GM12878 (cell line): Measurements from ENCODE around the gene TNFRSF11A. TPM values are rescaled to one million over a fixed set of nuclear protein-coding genes. Genes with fewer than 3 reads are reported as not detected.

Source experiments
- ATAC-seq: fragments of 200-7000 bp; cut with Tn5 transposase; 3 replicates; pipeline ENCODE4 v1.9.1; 2020; ENCODE audit warnings: mild to moderate bottlenecking, moderate library complexity
- BruUV-seq: library from RNA; stranded (reverse); fragments of 400-500 nt; replicated peaks from 2 replicates; lab custom pipeline; 2021; lab: Mats Ljungman, UMichigan
- CTCF ChIA-PET: fragments of 300-600 bp; sonication (Branson Sonifier 250); formaldehyde crosslinking; extraction: SDS; loops from one replicate; lab custom pipeline; 2021; ENCODE audit warnings: inconsistent platforms; lab: Yijun Ruan, JAX
- POLR2A ChIA-PET: fragments of 350-600 bp; formaldehyde crosslinking; extraction: SDS; loops from one replicate; lab custom pipeline; 2021; ENCODE audit warnings: inconsistent platforms; lab: Charles Lee
- RAD21 ChIA-PET: fragments of 300-600 bp; sonication (Branson Sonifier 250); formaldehyde crosslinking; loops from one replicate; lab custom pipeline; 2023; ENCODE audit warnings: antibody characterized with exemption; ENCODE audit not compliant: unreplicated experiment; lab: Charles Lee
- SMC1A ChIA-PET: fragments of 300-600 bp; sonication (Branson Sonifier 250); formaldehyde crosslinking; loops from one replicate; lab custom pipeline; 2023; ENCODE audit not compliant: unreplicated experiment, uncharacterized antibody; lab: Charles Lee
- DNase-seq: peaks from one replicate; pipeline ENCODE4 v3.0.0-alpha.2; 2011; ENCODE audit warnings: low read depth, low spot score
- FAIRE-seq: peaks from 3 replicates; lab custom pipeline; 2011; peaks lifted over from hg19 to GRCh38; lab: Jason Lieb, UNC
- H2AFZ ChIP-seq: 2 replicates; pipeline ENCODE4 v1.6.0; 2011; ENCODE audit warnings: low read depth, low read length, control low read depth; ENCODE audit not compliant: control insufficient read depth
- H3K27ac ChIP-seq: 2 replicates; pipeline ENCODE4 v1.5.1; 2011; ENCODE audit warnings: control low read depth; ENCODE audit not compliant: control insufficient read depth, insufficient read depth
- H3K27me3 ChIP-seq, 2 experiments: replicated peaks in 1 of 2; 2 replicates each; pipeline versions ENCODE4 v1.6.0 to v1.6.1; 2011; ENCODE audit warnings: low read length in 1 of 2; ENCODE audit not compliant: control insufficient read depth in 2 of 2, insufficient read depth in 2 of 2
- H3K36me3 ChIP-seq, 2 experiments: 2 replicates each; pipeline ENCODE4 v1.5.1; 2011; ENCODE audit warnings: low read length in 1 of 2; ENCODE audit not compliant: control insufficient read depth in 2 of 2, insufficient read depth in 2 of 2
- H3K4me1 ChIP-seq: 2 replicates; pipeline ENCODE4 v1.6.1; 2011; ENCODE audit warnings: mild to moderate bottlenecking, low read length, moderate library complexity, mixed read lengths; ENCODE audit not compliant: control insufficient read depth, insufficient read depth
- H3K4me2 ChIP-seq: 2 replicates; pipeline ENCODE4 v1.6.0; 2011; ENCODE audit warnings: control low read depth; ENCODE audit not compliant: control insufficient read depth, insufficient read depth
- H3K4me3 ChIP-seq: fragments of 200-600 bp; sonication (generic); 2 replicates; pipeline ENCODE4 v1.5.1; 2016
- H3K79me2 ChIP-seq: 2 replicates; pipeline ENCODE4 v1.6.0; 2011; ENCODE audit warnings: low read length; ENCODE audit not compliant: control insufficient read depth, insufficient read depth
- H3K9ac ChIP-seq: 2 replicates; pipeline ENCODE4 v1.8.0; 2011; ENCODE audit warnings: low read length, control low read depth, mixed read lengths; ENCODE audit not compliant: control insufficient read depth, insufficient read depth
- H3K9me3 ChIP-seq: replicated peaks from 3 replicates; pipeline ENCODE4 v1.5.1; 2011; ENCODE audit warnings: mild to moderate bottlenecking, low read length; ENCODE audit not compliant: control insufficient read depth, insufficient read depth
- H4K20me1 ChIP-seq: 2 replicates; pipeline ENCODE4 v1.6.0; 2011; ENCODE audit not compliant: control insufficient read depth, insufficient read depth
- BRCA1 ChIP-seq: IDR thresholded peaks from 2 replicates; pipeline ENCODE4 v1.6.1; 2011; ENCODE audit warnings: low read depth, low read length, improper control_type of control experiment
- CBFB ChIP-seq: IDR thresholded peaks from 2 replicates; pipeline ENCODE4 v1.6.1; 2016; ENCODE audit warnings: antibody characterized with exemption, low read depth
- NR2F1 ChIP-seq: fragments of 450-650 bp; conservative IDR thresholded peaks from 2 replicates; pipeline ENCODE4 v1.6.1; 2017; ENCODE audit warnings: mild to moderate bottlenecking
- SIN3A ChIP-seq: IDR thresholded peaks from 2 replicates; pipeline ENCODE4 v1.6.1; 2012; ENCODE audit warnings: low read depth, low read length, improper control_type of control experiment
- SMC3 ChIP-seq: IDR thresholded peaks from 2 replicates; pipeline ENCODE4 v1.6.1; 2011; ENCODE audit warnings: low read length, improper control_type of control experiment, borderline replicate concordance
- SUZ12 ChIP-seq: fragments of 200-600 bp; sonication (generic); IDR thresholded peaks from one replicate; pipeline ENCODE4 v1.6.1; 2018; ENCODE audit warnings: antibody characterized with exemption, mild to moderate bottlenecking; ENCODE audit not compliant: unreplicated experiment
- TCF3 ChIP-seq: IDR thresholded peaks from 2 replicates; pipeline ENCODE4 v1.6.1; 2012; ENCODE audit warnings: low read depth, mild to moderate bottlenecking, low read length, borderline replicate concordance; ENCODE audit not compliant: insufficient read depth
- YY1 ChIP-seq: IDR thresholded peaks from 2 replicates; pipeline ENCODE4 v1.6.1; 2011; ENCODE audit warnings: low read depth, mild to moderate bottlenecking, low read length
- ZNF384 ChIP-seq: IDR thresholded peaks from 2 replicates; pipeline ENCODE4 v1.6.1; 2012; ENCODE audit warnings: low read depth, mild to moderate bottlenecking, low read length, improper control_type of control experiment, borderline replicate concordance
- WGBS: methylation state at CpG from one replicate; pipeline ENCODE4 v1.1.6; 2016; ENCODE audit warnings: low lambda C conversion rate; ENCODE audit not compliant: insufficient replicate concordance, insufficient coverage; ENCODE audit errors: missing lambda C conversion rate; 5-methylcytosine and 5-hydroxymethylcytosine counted together
- in situ Hi-C: fragments of 300-500 bp; cut with MboI; formaldehyde crosslinking; loops from 9 replicates; pipeline ENCODE4 v1.14.3; 2018; ENCODE audit warnings: mixed read lengths
- intact Hi-C: fragments of 100-400 bp; cut with micrococcal nuclease; formaldehyde crosslinking; loops from one replicate; pipeline ENCODE4 v1.14.2; 2022; ENCODE audit not compliant: unreplicated experiment
- polyA plus RNA-seq, 11 experiments: library from polyadenylated mRNA; depleted of rRNA in 4 of 11; unstranded in 6 of 11; stranded (reverse) in 5 of 11; fragments of >200 nt; fragmentation: Nextera tagmentation in 4 of 11; fragmentation: Illumina TruSeq in 1 of 11; extraction: Ambion mirVana in 4 of 11; extraction: Trizol in 1 of 11; gene quantifications; 1 replicate in 1 of 11; 2 replicates in 10 of 11; pipeline versions ENCODE4 v1.2.1 to v1.2.3, GENCODE V29; 2011 to 2016; ENCODE audit warnings: inconsistent platforms in 2 of 11, missing spikeins in 2 of 11, low read depth in 1 of 11
- total RNA-seq, 4 experiments: library from RNA; depleted of rRNA in 3 of 4; stranded (reverse); fragments of >200 nt in 3 of 4; fragmentation: Illumina TruSeq in 1 of 4; extraction: Trizol in 1 of 4; gene quantifications; 2 replicates each; pipeline versions ENCODE4 v1.2.1 to v1.2.3, GENCODE V29; 2013 to 2021
- TF ChIP-seq, protein P1 (sequence below): fragments of 450-650 bp; IDR thresholded peaks from 2 replicates; pipeline ENCODE4 v1.6.1; 2016; ENCODE audit warnings: mild to moderate bottlenecking
- TF ChIP-seq, protein P2 (sequence below), 3 experiments: IDR thresholded peaks in 2 of 3; conservative IDR thresholded peaks in 1 of 3; 2 replicates each; pipeline ENCODE4 v1.5.1; 2011; ENCODE audit warnings: low read depth in 3 of 3, low read length in 3 of 3, mild to moderate bottlenecking in 3 of 3, control low read depth in 2 of 3, moderate library complexity in 2 of 3, inconsistent platforms in 1 of 3, mixed read lengths in 1 of 3; ENCODE audit not compliant: control insufficient read depth in 2 of 3, insufficient read depth in 1 of 3; ENCODE audit errors: extremely low read depth in 1 of 3
- TF ChIP-seq, protein P3 (sequence below): fragments of 150-350 bp; IDR thresholded peaks from 2 replicates; pipeline ENCODE4 v1.6.1; 2014; ENCODE audit warnings: mild to moderate bottlenecking, low read depth, low read length

Gene TNFRSF11A
- total and polyA plus RNA-seq, 10 of the 15 experiments (the other 5 are each of a cell fraction or from before 2014, with no cell fraction given) = 0.07 to 4.0 (median 0.23) TPM

DNA sequence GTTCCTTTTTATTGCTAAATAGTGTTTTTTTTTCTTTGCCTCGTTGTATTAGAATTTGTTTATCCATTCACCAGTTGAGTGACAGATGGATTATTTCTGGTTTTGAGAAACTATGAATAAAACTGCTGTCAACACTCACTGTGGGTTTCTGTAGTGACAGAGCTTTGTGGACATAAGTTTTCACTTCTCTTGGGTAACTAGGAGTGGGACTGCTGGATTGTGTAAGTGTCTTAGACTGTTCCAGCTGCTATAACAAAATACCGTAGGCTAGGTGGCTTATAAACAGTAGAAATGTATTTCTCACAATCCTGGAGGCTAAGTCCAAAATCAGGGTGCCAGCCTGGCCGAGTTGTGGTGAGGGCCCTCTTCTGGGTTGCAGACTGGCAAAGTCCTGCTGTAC is 71.9 kb downstream of the TNFRSF11A start:
- H3K9ac ChIP-seq = no peak overlapping the region
- ChIA-PET RAD21 (interaction anchor here (0.7 kb wide), 1 partner anchor 101 kb away, joined by 3 read pairs; no protein-coding TSS in a partner anchor), CTCF (interaction anchor here (1.1 kb wide), 1 partner anchor 29 kb away, joined by 3 read pairs; no protein-coding TSS in a partner anchor), SMC1A (no interaction called here), POLR2A (no interaction called here)
- no peak overlapping the region for H2AFZ ChIP-seq
- 13% methylated on average over 3 of the region's 3 CpGs for WGBS
- no peaks in the 10 kb centered on the region for H4K20me1 ChIP-seq
- no TSS peak for BruUV-seq
- in situ Hi-C loops = no loop called here
- H3K79me2 ChIP-seq = no peaks in the 10 kb centered on the region
- H3K4me2 ChIP-seq = no peak overlapping the region
- DNase-seq (no peak), ATAC-seq (no peak), FAIRE-seq (no peak)
- H3K27ac ChIP-seq = no peak overlapping the region
- intact Hi-C loops = no loop called here
- 0 out of 4 replicates have a peak, but pooled peaks cover 0 to 3% of the 10 kb centered on the region in 2 experiments for H3K27me3 ChIP-seq
- H3K36me3 ChIP-seq = no peaks in the 10 kb centered on the region
- H3K9me3 ChIP-seq = no peaks in the 10 kb centered on the region
- no peak for TF ChIP-seq TCF3
- TF ChIP-seq, protein P1, sequence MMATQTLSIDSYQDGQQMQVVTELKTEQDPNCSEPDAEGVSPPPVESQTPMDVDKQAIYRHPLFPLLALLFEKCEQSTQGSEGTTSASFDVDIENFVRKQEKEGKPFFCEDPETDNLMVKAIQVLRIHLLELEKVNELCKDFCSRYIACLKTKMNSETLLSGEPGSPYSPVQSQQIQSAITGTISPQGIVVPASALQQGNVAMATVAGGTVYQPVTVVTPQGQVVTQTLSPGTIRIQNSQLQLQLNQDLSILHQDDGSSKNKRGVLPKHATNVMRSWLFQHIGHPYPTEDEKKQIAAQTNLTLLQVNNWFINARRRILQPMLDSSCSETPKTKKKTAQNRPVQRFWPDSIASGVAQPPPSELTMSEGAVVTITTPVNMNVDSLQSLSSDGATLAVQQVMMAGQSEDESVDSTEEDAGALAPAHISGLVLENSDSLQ = peak; percentile 34; the same call in 1 of the 2 replicates
- no peak overlapping the region for H3K4me3 ChIP-seq
- no peaks in the 10 kb centered on the region; the same call in 1 of the 2 replicates for H3K4me1 ChIP-seq

DNA sequence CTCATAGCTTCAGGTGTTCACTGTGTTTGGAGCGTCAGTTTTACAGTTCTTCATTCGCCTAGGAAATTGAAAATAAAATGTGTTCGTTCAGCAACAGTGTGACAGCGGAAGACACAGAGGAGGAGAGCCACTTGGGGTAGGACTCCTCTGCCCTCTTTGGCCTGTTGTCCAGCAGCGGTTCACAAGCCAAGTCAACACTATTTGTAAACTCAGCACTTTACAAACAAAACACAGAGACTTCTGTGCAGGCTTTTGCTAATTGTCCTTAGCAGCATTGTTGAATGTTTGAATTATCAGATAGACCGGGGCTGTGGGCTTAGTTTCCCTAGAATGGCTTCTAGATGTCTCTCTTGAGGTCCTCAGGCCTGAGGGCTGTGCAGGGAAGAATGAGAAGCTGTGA is 73.2 kb downstream of the TNFRSF11A start:
- FAIRE-seq (no peak), DNase-seq (no peak), ATAC-seq (no peak)
- no peaks in the 10 kb centered on the region for H3K79me2 ChIP-seq
- H3K4me2 ChIP-seq = no peak overlapping the region
- BruUV-seq = no TSS peak
- POLR2A ChIA-PET = no interaction called here
- 80% methylated on average over 6 of the region's 6 CpGs for WGBS
- intact Hi-C loops = no loop called here
- CTCF ChIA-PET = interaction anchor here (1.1 kb wide), 1 partner anchor 10 kb away, joined by 3 read pairs; no protein-coding TSS in a partner anchor
- H2AFZ ChIP-seq = no peak overlapping the region
- H3K9me3 ChIP-seq = no peaks in the 10 kb centered on the region
- H3K36me3 ChIP-seq = no peaks in the 10 kb centered on the region
- SMC1A ChIA-PET = no interaction called here
- no peaks in the 10 kb centered on the region for H4K20me1 ChIP-seq
- in situ Hi-C loops = no loop called here
- RAD21 ChIA-PET = no interaction called here
- H3K9ac ChIP-seq = no peak overlapping the region
- H3K4me3 ChIP-seq = no peak overlapping the region
- no peak overlapping the region for H3K27ac ChIP-seq
- TF ChIP-seq, protein P2, sequence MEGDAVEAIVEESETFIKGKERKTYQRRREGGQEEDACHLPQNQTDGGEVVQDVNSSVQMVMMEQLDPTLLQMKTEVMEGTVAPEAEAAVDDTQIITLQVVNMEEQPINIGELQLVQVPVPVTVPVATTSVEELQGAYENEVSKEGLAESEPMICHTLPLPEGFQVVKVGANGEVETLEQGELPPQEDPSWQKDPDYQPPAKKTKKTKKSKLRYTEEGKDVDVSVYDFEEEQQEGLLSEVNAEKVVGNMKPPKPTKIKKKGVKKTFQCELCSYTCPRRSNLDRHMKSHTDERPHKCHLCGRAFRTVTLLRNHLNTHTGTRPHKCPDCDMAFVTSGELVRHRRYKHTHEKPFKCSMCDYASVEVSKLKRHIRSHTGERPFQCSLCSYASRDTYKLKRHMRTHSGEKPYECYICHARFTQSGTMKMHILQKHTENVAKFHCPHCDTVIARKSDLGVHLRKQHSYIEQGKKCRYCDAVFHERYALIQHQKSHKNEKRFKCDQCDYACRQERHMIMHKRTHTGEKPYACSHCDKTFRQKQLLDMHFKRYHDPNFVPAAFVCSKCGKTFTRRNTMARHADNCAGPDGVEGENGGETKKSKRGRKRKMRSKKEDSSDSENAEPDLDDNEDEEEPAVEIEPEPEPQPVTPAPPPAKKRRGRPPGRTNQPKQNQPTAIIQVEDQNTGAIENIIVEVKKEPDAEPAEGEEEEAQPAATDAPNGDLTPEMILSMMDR (IDR thresholded peaks at IDR 0.05 in 2 of 3, conservative IDR thresholded peaks at IDR 0.05 in 1 of 3; ENCODE audit: control insufficient read depth in 2 of 3, extremely low read depth in 1 of 3, insufficient read depth in 1 of 3, low read depth in 3 of 3, low read length in 3 of 3) = no peak
- TF ChIP-seq YY1 (no peak), SIN3A (no peak), NR2F1 (no peak), SMC3 (no peak), CBFB (no peak), ZNF384 (no peak), BRCA1 (no peak), SUZ12 (no peak)
- TF ChIP-seq, protein P3, sequence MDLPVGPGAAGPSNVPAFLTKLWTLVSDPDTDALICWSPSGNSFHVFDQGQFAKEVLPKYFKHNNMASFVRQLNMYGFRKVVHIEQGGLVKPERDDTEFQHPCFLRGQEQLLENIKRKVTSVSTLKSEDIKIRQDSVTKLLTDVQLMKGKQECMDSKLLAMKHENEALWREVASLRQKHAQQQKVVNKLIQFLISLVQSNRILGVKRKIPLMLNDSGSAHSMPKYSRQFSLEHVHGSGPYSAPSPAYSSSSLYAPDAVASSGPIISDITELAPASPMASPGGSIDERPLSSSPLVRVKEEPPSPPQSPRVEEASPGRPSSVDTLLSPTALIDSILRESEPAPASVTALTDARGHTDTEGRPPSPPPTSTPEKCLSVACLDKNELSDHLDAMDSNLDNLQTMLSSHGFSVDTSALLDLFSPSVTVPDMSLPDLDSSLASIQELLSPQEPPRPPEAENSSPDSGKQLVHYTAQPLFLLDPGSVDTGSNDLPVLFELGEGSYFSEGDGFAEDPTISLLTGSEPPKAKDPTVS = no peak
- no peaks in the 10 kb centered on the region; the same call in 1 of the 2 replicates for H3K4me1 ChIP-seq
- no peaks in the 10 kb centered on the region for H3K27me3 ChIP-seq
